ENCODE data around the gene TMEM107.

The TMEM107 gene

GRCh38 chr17:8148560-8148959, 27.6 kb downstream of the TMEM107 start:
- no peak for DNase-seq

GRCh38 chr17:8147805-8148404, 28.3 kb downstream of the TMEM107 start:
- DNase-seq: no peak

GRCh38 chr17:8147141-8147804, 28.9 kb downstream of the TMEM107 start:
- DNase-seq: no peak

GRCh38 chr17:8146381-8147140, 29.6 kb downstream of the TMEM107 start:
- no peak for DNase-seq

GRCh38 chr17:8145811-8146210, 30.4 kb downstream of the TMEM107 start:
- DNase-seq: no peak

GRCh38 chr17:8144401-8145231, 31.6 kb downstream of the TMEM107 start:
- DNase-seq: no peak

- DNase-seq: no peak
Measured at GRCh38 chr17:8143581-8144400, 32.4 kb downstream of the TMEM107 start.

- no peak for DNase-seq
Measured at GRCh38 chr17:8142887-8143580, 33.1 kb downstream of the TMEM107 start.

GRCh38 chr17:8142158-8142886, 33.9 kb downstream of the TMEM107 start:
- DNase-seq: no peak

GRCh38 chr17:8141741-8142140, 34.4 kb downstream of the TMEM107 start:
- no peak for DNase-seq

GRCh38 chr17:8141045-8141444, 35.1 kb downstream of the TMEM107 start:
- DNase-seq: no peak

GRCh38 chr17:8140065-8141029, 35.8 kb downstream of the TMEM107 start:
- no peak for DNase-seq

- DNase-seq: peak; percentile 97
Measured at GRCh38 chr17:8138672-8139371, 37.4 kb downstream of the TMEM107 start.

GRCh38 chr17:8138374-8138671, 37.9 kb downstream of the TMEM107 start:
- no peak for DNase-seq

GRCh38 chr17:8137645-8138373, 38.4 kb downstream of the TMEM107 start:
- DNase-seq: no peak

- no peak for DNase-seq
Measured at GRCh38 chr17:8133941-8134340, 42.2 kb downstream of the TMEM107 start.

GRCh38 chr17:8133399-8133798, 42.8 kb downstream of the TMEM107 start:
- no peak for DNase-seq

- DNase-seq: no peak
Measured at GRCh38 chr17:8131844-8132441, 44.2 kb downstream of the TMEM107 start.

All from midbrain (tissue), 1 donor.